GM23248 (cell line): ENCODE data around the gene SPPL2C. TPM values are rescaled to one million over a fixed set of nuclear protein-coding genes. Genes with fewer than 3 reads are reported as not detected.
"Not testable (repeated sequence)": the region's sequence is repeated elsewhere in the genome, so short reads cannot be mapped to it uniquely, and the experiment has no call there.

ENCODE experiments used
- DNase-seq: peaks from one replicate; pipeline ENCODE4 v3.0.0-alpha.2; 2015
- H2AFZ ChIP-seq: fragments of 200-600 bp; sonication (generic); 2 replicates; pipeline ENCODE4 v1.6.1; 2016; ENCODE audit warnings: antibody characterized with exemption
- H3F3A ChIP-seq: fragments of 200-600 bp; sonication (generic); 2 replicates; pipeline ENCODE4 v1.6.1; 2016; ENCODE audit warnings: mild to moderate bottlenecking, antibody characterized with exemption, mixed run types; ENCODE audit not compliant: insufficient read depth
- H3K27ac ChIP-seq: fragments of 200-600 bp; sonication (generic); 2 replicates; pipeline ENCODE4 v1.5.1; 2016; ENCODE audit warnings: mild to moderate bottlenecking
- H3K27me3 ChIP-seq: fragments of 200-600 bp; sonication (generic); replicated peaks from 2 replicates; pipeline ENCODE4 v1.6.1; 2016; ENCODE audit warnings: mild to moderate bottlenecking; ENCODE audit not compliant: insufficient read depth
- H3K36me3 ChIP-seq: fragments of 200-600 bp; sonication (generic); 2 replicates; pipeline ENCODE4 v1.6.1; 2016; ENCODE audit warnings: low read depth, mild to moderate bottlenecking
- H3K4me1 ChIP-seq: fragments of 200-600 bp; sonication (generic); 2 replicates; pipeline ENCODE4 v1.6.1; 2016; ENCODE audit warnings: mild to moderate bottlenecking; ENCODE audit not compliant: insufficient read depth
- H3K4me2 ChIP-seq: fragments of 200-600 bp; sonication (generic); one replicate; pipeline ENCODE4 v1.6.1; 2016; ENCODE audit warnings: mild to moderate bottlenecking; ENCODE audit not compliant: unreplicated experiment
- H3K4me3 ChIP-seq: fragments of 200-600 bp; sonication (generic); 2 replicates; pipeline ENCODE4 v1.5.1; 2016; ENCODE audit warnings: mild to moderate bottlenecking
- H3K79me2 ChIP-seq: fragments of 200-600 bp; sonication (generic); 2 replicates; pipeline ENCODE4 v1.6.1; 2016; ENCODE audit warnings: mild to moderate bottlenecking; ENCODE audit not compliant: insufficient read depth
- H3K9ac ChIP-seq: fragments of 200-600 bp; sonication (generic); 2 replicates; pipeline ENCODE4 v1.6.1; 2016; ENCODE audit warnings: mild to moderate bottlenecking
- H3K9me2 ChIP-seq: fragments of 200-600 bp; sonication (generic); 2 replicates; pipeline ENCODE4 v1.6.1; 2016; ENCODE audit warnings: mixed run types, mild to moderate bottlenecking, moderate library complexity; ENCODE audit not compliant: insufficient read depth
- H3K9me3 ChIP-seq: fragments of 200-600 bp; sonication (generic); one replicate; pipeline ENCODE4 v1.6.1; 2017; ENCODE audit warnings: low read depth
- H4K20me1 ChIP-seq: fragments of 200-600 bp; sonication (generic); 2 replicates; pipeline ENCODE4 v1.6.0; 2016; ENCODE audit not compliant: insufficient read depth
- EZH2 ChIP-seq: fragments of 200-600 bp; sonication (generic); IDR thresholded peaks from 2 replicates; pipeline ENCODE4 v1.6.1; 2018; ENCODE audit warnings: antibody characterized with exemption, mild to moderate bottlenecking; ENCODE audit not compliant: insufficient read depth, poor library complexity, severe bottlenecking
- EZH2phosphoT487 ChIP-seq: fragments of 200-600 bp; sonication (generic); IDR thresholded peaks from 2 replicates; pipeline ENCODE4 v1.6.1; 2018; ENCODE audit warnings: antibody characterized with exemption, moderate library complexity, mild to moderate bottlenecking, low read depth; ENCODE audit not compliant: insufficient read depth
- WGBS, 2 experiments: methylation state at CpG; one replicate each; pipeline ENCODE4 v1.1.6; 2015 to 2017; ENCODE audit warnings: low lambda C conversion rate in 2 of 2, low coverage in 1 of 2; ENCODE audit errors: missing lambda C conversion rate in 2 of 2; 5-methylcytosine and 5-hydroxymethylcytosine counted together
- in situ Hi-C: fragments of 300-500 bp; cut with MboI; formaldehyde crosslinking; loops from 2 replicates; pipeline ENCODE4 v1.15.0; 2020
- polyA plus RNA-seq: library from polyadenylated mRNA; unstranded; fragments of >200 nt; fragmentation: Nextera tagmentation; extraction: Ambion mirVana; gene quantifications from 2 replicates; pipeline ENCODE4 v1.2.1, GENCODE V29; 2016
- total RNA-seq: library from RNA; depleted of rRNA; stranded (reverse); fragments of >200 nt; shearing (Covaris generic); gene quantifications from 2 replicates; pipeline ENCODE4 v1.2.3, GENCODE V29; 2014

SPPL2C gene
- total and polyA plus RNA-seq, 2 experiments from 2014 or later: not detected

DNA sequence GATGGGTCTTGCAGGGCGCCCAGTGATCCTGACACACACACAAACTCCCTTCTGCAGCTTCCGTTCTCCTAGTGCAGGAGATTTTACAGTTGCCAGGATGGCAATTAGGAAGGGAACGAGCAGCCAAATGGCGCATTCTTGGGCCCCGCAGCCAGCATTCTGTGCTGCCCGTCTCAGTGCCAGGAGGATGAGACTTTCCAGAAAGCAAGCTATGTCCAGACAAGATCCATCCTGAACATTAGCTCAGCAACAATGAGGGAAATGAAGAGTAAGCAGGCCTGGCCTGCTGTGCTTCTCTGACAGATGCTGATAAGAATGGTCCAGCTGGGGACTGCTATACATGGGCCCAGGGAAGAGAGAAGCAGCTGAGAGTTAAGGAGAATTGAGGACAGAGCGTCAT is 16.5 kb downstream of the SPPL2C start:
- no peak for DNase-seq
- H3K27ac ChIP-seq: no peak overlapping the region
- in situ Hi-C loops: no loop called here

GRCh38 chr17:45862127-45862526 is 17.4 kb downstream of the SPPL2C start:
- H3K4me1 ChIP-seq, H3K9me2 ChIP-seq, H3K9me3 ChIP-seq, H3K27ac ChIP-seq, H3K36me3 ChIP-seq, H3K9ac ChIP-seq, in situ Hi-C loops, H3K4me2 ChIP-seq, H2AFZ ChIP-seq, H4K20me1 ChIP-seq, H3K79me2 ChIP-seq, H3F3A ChIP-seq, H3K4me3 ChIP-seq, DNase-seq: not testable (repeated sequence)
- WGBS, 2 experiments: 43 to 46% methylated on average over 9 of the region's 9 CpGs
- peaks cover 18% of the 10 kb centered on the region for H3K27me3 ChIP-seq

More for the DNA sequence above, 16.5 kb downstream of the SPPL2C start:
- no peaks in the 10 kb centered on the region for H3K36me3 ChIP-seq
- H3K4me3 ChIP-seq: no peak overlapping the region
- H3K9ac ChIP-seq: no peak overlapping the region
- no peaks in the 10 kb centered on the region for H3K79me2 ChIP-seq
- no peak overlapping the region for H3K4me2 ChIP-seq
- H4K20me1 ChIP-seq: no peaks in the 10 kb centered on the region
- H3K4me1 ChIP-seq: no peaks in the 10 kb centered on the region
- TF ChIP-seq EZH2: no peak
- no peak for TF ChIP-seq EZH2phosphoT487
- H3K9me3 ChIP-seq: no peaks in the 10 kb centered on the region
- no peak overlapping the region for H2AFZ ChIP-seq
- no peaks in the 10 kb centered on the region for H3K9me2 ChIP-seq
- H3K27me3 ChIP-seq: peaks cover 10% of the 10 kb centered on the region; the same call in 1 of the 2 replicates
- WGBS, 2 experiments: 39 to 41% methylated on average over 7 of the region's 7 CpGs
- H3F3A ChIP-seq: no peaks in the 10 kb centered on the region

DNA sequence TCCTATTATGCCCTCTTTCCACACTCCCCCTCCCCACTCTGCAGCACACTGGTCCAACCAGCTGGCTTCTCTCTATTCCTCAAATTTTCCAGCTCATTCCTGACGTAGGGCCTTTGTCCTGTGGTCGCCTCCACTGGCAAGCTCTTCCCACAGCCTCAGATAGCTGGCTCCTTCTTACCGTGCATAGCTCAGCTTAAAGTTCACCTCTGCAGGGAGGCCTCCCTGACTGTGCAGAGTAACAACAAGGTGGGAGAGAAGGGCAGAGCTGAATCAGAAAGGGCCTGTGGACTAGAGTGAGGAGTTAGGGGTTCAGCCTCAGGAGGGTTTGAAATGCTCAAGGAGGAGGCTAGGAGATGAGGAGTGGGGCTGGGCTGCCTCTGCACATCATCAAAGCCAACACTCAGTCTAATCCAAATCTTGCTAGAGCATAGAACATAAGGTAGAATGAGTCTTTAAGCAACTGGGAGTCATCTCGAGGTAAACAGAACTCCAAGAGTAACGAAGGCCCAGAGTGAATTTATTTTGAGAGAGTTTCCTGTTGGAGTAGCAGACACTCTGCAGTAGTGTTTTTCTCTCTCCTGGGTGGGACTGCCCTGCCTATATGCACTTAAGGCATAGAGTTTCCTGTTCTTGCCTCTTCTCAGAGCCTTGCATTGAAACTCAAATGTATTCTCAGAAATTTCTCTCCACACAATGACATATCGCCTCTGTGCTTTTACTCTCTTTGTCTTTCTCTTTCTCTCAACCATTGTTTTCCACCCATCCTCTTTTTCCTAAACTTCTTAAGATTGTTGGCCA is 19.4 kb downstream of the SPPL2C start:
- Histone ChIP-seq H3K27ac (no peak overlapping the region), H2AFZ (no peak overlapping the region), H3K36me3 (no peaks in the 10 kb centered on the region), H3F3A (no peaks in the 10 kb centered on the region), H3K9me2 (no peaks in the 10 kb centered on the region), H3K9ac (no peak overlapping the region), H3K79me2 (no peaks in the 10 kb centered on the region), H3K4me3 (no peak overlapping the region), H3K27me3 (peaks cover 16% of the 10 kb centered on the region), H4K20me1 (no peaks in the 10 kb centered on the region), H3K4me2 (no peak overlapping the region), H3K9me3 (no peaks in the 10 kb centered on the region), H3K4me1 (no peaks in the 10 kb centered on the region)
- DNase-seq: no peak
- no peak for TF ChIP-seq EZH2
- TF ChIP-seq EZH2phosphoT487: no peak
- in situ Hi-C loops: no loop called here
- 19% methylated on average over 6 of the region's 6 CpGs for WGBS, 2 experiments

GRCh38 chr17:45867171-45867570 is 22.5 kb downstream of the SPPL2C start:
- Histone ChIP-seq H3K4me2 (no peak overlapping the region), H3F3A (no peaks in the 10 kb centered on the region), H3K9me2 (no peaks in the 10 kb centered on the region), H3K4me1 (no peaks in the 10 kb centered on the region), H3K4me3 (no peak overlapping the region), H4K20me1 (no peaks in the 10 kb centered on the region), H3K27ac (no peak overlapping the region), H3K79me2 (no peaks in the 10 kb centered on the region), H3K36me3 (no peaks in the 10 kb centered on the region), H3K27me3 (peaks cover 16% of the 10 kb centered on the region), H3K9me3 (no peaks in the 10 kb centered on the region), H2AFZ (no peak overlapping the region), H3K9ac (no peak overlapping the region)
- in situ Hi-C loops: no loop called here
- TF ChIP-seq EZH2 (no peak), EZH2phosphoT487 (no peak)
- 53 to 59% methylated on average over 6 of the region's 6 CpGs for WGBS, 2 experiments
- DNase-seq: no peak

- no peak for DNase-seq
- Histone ChIP-seq H3F3A (no peaks in the 10 kb centered on the region), H3K36me3 (no peaks in the 10 kb centered on the region), H4K20me1 (no peaks in the 10 kb centered on the region), H3K79me2 (no peaks in the 10 kb centered on the region), H3K9ac (no peak overlapping the region), H3K27ac (no peak overlapping the region), H3K9me3 (no peaks in the 10 kb centered on the region), H3K4me3 (no peak overlapping the region), H3K4me2 (no peak overlapping the region), H2AFZ (no peak overlapping the region), H3K4me1 (no peaks in the 10 kb centered on the region), H3K9me2 (no peaks in the 10 kb centered on the region), H3K27me3 (peaks cover 16% of the 10 kb centered on the region)
- in situ Hi-C loops: no loop called here
- 62 to 65% methylated on average over 8 of the region's 8 CpGs for WGBS, 2 experiments
- TF ChIP-seq EZH2phosphoT487 (no peak), EZH2 (no peak)
Measured at GRCh38 chr17:45867702-45868101, 23.0 kb downstream of the SPPL2C start.
